ENCODE measurements around the gene SOX6.

Gene SOX6

DNA sequence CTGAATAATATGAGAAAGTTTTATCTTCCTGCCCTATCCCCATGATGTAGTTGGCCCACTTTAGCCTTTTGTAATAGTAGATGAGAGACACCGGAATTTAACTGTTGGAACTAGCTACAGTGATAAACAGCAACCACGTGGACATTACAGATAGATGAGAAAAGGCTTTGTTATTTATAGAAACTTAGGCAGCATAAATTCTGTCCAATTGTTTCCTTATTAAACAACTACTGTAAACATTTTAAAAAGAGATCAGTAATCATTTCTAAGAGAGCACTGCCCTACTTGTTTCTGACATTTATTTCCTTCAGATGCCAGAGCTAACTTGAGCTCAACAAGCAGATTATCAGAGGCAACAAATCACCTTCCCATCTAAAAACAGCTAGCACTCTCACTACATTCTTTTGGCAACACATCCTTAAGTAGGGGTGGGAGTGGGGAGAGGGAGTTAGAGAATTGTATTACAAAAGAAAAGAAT is 63.1 kb downstream of the SOX6 start:
- TF ChIP-seq ZFX (IDR thresholded peaks at IDR 0.05; ENCODE audit: borderline replicate concordance): no peak
- TF ChIP-seq, protein P1, sequence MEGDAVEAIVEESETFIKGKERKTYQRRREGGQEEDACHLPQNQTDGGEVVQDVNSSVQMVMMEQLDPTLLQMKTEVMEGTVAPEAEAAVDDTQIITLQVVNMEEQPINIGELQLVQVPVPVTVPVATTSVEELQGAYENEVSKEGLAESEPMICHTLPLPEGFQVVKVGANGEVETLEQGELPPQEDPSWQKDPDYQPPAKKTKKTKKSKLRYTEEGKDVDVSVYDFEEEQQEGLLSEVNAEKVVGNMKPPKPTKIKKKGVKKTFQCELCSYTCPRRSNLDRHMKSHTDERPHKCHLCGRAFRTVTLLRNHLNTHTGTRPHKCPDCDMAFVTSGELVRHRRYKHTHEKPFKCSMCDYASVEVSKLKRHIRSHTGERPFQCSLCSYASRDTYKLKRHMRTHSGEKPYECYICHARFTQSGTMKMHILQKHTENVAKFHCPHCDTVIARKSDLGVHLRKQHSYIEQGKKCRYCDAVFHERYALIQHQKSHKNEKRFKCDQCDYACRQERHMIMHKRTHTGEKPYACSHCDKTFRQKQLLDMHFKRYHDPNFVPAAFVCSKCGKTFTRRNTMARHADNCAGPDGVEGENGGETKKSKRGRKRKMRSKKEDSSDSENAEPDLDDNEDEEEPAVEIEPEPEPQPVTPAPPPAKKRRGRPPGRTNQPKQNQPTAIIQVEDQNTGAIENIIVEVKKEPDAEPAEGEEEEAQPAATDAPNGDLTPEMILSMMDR (IDR thresholded peaks at IDR 0.05): no peak
- H3K27ac ChIP-seq: no peak overlapping the region

DNA sequence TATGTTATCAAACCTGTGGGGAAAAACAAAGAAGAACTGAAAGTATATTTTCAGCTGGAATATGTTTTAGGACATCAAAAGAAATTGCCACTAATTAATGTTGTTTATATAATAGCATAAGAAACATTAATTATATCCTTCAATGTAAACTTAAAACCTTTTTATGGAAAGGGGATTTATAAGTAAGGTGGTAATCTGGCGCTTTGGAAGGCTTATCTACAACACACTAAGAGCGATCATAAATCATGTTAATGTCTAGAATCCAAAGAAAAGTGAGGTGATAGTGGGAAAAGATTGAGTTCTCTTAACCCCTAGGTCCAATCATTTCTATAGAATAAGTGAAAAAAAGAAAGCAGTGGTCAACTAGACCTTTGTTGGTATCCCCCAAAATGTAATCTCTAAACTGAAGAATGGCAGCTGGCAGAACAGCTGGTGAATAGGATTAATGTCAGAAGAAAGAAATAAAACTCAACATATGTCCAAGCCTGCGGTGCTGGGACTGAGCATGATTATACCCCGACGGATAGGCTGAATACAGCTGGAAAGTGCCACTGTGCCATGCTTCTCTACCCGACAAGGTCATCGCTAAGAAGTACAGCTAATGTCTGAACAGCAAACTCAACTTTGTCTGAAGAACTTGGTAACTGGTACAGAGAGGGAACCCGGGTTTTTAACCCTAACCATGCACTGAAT is 64.0 kb downstream of the SOX6 start:
- TF ChIP-seq ZFX (IDR thresholded peaks at IDR 0.05; ENCODE audit: borderline replicate concordance): no peak
- TF ChIP-seq, protein P1 (IDR thresholded peaks at IDR 0.05): no peak
- H3K27ac ChIP-seq: no peak overlapping the region

DNA sequence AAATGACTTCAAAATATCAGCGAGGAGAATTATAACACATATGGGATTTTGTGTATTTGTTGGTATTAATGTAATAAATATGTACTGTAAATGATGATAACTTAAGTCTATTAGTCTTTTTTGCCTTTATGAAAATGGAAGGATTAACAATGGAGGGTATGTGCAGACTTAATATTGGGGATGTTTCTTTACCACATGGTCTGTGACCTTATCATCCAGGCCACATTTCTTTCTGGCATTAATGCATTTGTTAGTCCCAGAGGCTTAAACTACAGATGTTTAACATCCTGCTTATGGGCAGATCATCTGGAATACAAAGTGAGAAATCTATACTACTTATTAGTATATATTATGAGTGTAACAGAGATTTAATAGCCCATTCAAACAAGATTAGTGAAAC is 64.6 kb downstream of the SOX6 start:
- H3K27ac ChIP-seq: no peak overlapping the region
- TF ChIP-seq, protein P1 (IDR thresholded peaks at IDR 0.05): no peak
- TF ChIP-seq ZFX (IDR thresholded peaks at IDR 0.05; ENCODE audit: borderline replicate concordance): no peak

DNA sequence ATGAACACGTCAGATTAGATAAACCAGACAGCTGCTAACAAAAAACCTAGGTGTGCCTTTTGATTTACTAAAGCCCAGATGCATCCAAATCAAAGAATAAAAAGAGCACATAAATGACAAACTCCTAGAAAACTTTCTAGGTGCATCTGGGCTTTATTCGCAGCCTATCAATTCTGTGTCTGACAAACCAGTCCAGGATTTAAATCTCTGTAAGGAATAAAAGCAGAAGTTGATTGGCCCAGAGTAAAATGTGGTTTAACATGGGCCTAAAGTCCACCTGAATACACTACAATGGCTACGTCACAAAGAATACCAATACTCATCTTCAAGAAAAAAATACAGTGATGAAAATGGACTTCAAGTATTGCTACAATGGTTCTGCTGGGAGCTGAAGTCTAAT is 66.8 kb downstream of the SOX6 start:
- H3K27ac ChIP-seq: no peak overlapping the region
- TF ChIP-seq ZFX (IDR thresholded peaks at IDR 0.05; ENCODE audit: borderline replicate concordance): no peak
- TF ChIP-seq, protein P1 (IDR thresholded peaks at IDR 0.05): no peak

DNA sequence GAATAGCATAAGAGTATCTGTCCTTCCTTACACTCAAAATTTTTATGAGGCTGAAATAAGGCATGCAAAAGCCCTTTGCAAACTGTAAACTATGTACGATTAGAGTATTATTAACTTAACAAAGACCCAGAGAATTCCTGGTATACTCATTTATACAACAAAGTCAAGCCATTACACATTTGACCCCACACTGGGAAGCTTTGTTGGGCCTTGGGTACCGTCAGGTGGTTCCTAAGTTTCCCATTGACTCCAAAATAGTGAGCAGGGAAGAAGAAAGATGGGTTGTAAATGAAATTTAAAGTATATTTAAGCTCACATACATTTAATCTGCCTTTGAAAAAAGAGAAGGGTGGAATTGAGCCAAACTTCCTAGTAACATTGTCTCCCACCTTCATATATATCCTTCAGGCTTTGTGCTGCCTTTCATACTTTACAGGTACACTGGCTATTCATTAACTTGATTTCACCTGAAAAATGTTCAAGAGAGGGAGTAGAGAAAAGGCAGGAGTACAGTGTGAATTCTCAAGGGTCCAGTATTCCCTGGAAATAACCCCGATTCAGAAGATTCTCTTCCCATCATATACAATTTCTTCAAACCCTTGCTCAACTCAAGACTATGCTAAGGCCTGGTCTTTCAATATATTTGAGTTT is 68.6 kb downstream of the SOX6 start:
- H3K27ac ChIP-seq: no peak overlapping the region

DNA sequence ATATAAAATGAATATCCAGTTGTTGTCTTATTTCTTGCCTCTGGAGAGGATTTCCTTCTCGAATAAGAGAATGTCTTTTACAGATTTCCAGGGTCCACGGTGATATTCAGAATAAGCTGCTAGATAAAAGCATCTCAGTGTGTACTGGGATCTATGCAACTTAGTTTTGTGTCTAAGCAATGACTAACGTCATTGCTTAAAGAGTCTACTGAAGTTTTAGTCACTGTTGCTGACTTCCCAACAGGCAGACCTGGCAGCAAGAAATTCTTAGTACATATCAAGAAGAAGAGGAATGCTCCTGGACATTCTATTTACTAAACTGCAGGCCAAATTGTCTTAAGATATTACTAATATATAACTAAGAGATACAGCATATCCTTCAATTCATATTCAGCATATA is 70.3 kb downstream of the SOX6 start:
- TF ChIP-seq, protein P1 (IDR thresholded peaks at IDR 0.05): no peak
- no peak for TF ChIP-seq ZFX (IDR thresholded peaks at IDR 0.05; ENCODE audit: borderline replicate concordance)
- no peak overlapping the region for H3K27ac ChIP-seq

More for the DNA sequence above, 68.6 kb downstream of the SOX6 start:
- no peak for TF ChIP-seq ZFX (IDR thresholded peaks at IDR 0.05; ENCODE audit: borderline replicate concordance)
- TF ChIP-seq, protein P1 (IDR thresholded peaks at IDR 0.05): no peak

DNA sequence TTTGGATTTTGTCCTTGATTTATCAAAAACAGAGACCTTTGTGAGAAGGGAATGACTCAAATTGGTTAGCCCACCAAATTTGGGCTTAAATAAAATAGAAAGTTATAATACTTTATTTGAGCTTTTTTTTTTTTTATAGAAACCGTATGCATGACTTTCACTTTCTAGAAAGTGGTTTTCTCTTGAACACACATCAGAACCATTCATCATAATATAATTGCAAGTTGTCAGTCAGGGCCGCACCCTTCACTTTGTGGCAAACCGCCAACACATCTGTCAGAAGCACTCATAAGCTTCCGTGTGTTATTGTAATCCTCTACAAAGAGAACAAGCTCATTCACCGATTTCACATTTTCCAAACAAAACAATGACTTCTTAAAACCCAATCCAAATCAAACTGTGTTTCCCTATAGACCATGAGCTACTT is 76.1 kb downstream of the SOX6 start:
- no peak overlapping the region for H3K27ac ChIP-seq
- TF ChIP-seq, protein P1 (IDR thresholded peaks at IDR 0.05): no peak
- no peak for TF ChIP-seq ZFX (IDR thresholded peaks at IDR 0.05; ENCODE audit: borderline replicate concordance)

Data from 22Rv1 (cell line).